ENCODE data around the gene CST11.

The CST11 gene, protein sequence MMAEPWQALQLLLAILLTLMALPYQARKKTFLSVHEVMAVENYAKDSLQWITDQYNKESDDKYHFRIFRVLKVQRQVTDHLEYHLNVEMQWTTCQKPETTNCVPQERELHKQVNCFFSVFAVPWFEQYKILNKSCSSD

DNA sequence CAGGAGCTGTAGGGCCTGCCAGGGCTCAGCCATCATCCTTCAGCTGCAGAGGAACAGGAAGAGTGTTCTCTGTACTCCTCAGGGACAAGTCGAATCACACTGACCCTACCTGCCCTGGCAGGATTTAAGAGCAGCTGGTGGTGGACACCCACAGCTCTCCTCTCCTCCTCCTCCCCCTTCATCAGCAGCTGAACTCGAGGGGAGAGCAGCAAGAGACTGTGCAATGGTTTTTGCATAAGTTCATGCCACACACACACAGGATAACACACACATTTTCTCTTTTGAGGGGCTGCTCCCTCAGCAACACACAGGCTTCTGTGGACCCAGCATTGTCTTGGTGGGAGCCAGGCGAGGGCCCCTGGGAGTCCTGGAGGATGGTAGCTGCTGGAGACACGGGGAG, at the start of gene CST11:
Gene CST11 (minus strand): TSS at position 101 of the 400 bp plus-strand sequence. CDS start 65 bp downstream, at position 36.
- no peak for DNase-seq (ENCODE audit: low spot score)
- TF ChIP-seq, protein P1, sequence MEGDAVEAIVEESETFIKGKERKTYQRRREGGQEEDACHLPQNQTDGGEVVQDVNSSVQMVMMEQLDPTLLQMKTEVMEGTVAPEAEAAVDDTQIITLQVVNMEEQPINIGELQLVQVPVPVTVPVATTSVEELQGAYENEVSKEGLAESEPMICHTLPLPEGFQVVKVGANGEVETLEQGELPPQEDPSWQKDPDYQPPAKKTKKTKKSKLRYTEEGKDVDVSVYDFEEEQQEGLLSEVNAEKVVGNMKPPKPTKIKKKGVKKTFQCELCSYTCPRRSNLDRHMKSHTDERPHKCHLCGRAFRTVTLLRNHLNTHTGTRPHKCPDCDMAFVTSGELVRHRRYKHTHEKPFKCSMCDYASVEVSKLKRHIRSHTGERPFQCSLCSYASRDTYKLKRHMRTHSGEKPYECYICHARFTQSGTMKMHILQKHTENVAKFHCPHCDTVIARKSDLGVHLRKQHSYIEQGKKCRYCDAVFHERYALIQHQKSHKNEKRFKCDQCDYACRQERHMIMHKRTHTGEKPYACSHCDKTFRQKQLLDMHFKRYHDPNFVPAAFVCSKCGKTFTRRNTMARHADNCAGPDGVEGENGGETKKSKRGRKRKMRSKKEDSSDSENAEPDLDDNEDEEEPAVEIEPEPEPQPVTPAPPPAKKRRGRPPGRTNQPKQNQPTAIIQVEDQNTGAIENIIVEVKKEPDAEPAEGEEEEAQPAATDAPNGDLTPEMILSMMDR (IDR thresholded peaks at IDR 0.05; ENCODE audit: extremely low read depth, insufficient read depth, missing control alignments): no peak
- in situ Hi-C loops (cut with MboI; ENCODE audit: low pct_unique_long_range_greater_than_20kb, low sequenced_read_pairs, unreplicated experiment): no loop called here

DNA sequence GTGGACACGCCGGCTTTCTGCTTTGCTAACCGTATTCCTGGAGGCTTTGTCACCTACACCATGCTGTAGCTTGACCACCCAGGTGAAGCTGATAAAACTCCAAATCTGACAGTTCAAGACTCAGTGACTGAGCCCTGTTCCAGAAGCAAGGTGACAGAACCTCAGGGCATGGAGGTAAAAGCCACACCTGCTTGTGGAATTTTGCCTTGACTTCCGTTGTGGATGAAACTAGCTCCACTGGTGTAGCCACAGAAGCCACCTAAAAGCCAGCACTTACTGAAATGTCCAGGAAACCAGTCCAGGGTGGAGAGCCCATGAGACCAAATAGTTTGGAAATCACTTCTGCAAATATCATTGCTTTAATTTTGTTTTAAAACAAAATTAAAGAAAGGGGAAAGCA, 49.2 kb upstream of the CST11 start:
- TF ChIP-seq, protein P1 (IDR thresholded peaks at IDR 0.05; ENCODE audit: extremely low read depth, insufficient read depth, missing control alignments): no peak
- no peak for DNase-seq (ENCODE audit: low spot score)
- in situ Hi-C loops (cut with MboI; ENCODE audit: low pct_unique_long_range_greater_than_20kb, low sequenced_read_pairs, unreplicated experiment): no loop called here

DNA sequence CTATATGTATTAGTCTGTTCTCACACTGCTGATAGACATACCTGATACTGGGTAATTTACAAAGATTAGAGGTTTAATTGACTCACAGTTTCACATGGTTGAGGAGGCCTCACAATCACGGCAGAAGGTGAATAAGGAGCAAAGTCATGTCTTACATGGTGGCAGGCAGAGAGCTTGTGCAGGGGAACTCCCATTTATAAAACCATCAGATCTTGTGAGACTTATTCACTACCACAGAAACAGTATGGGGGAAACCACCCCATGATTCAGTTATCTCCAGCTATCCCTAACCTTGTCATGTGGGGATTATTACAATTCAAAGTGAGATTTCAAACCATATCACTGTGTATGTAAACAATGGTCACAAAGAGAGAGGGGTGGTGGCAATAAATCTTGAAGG, 44.9 kb upstream of the CST11 start:
- TF ChIP-seq, protein P1 (IDR thresholded peaks at IDR 0.05; ENCODE audit: extremely low read depth, insufficient read depth, missing control alignments): no peak
- no peak for DNase-seq (ENCODE audit: low spot score)
- in situ Hi-C loops (cut with MboI; ENCODE audit: low pct_unique_long_range_greater_than_20kb, low sequenced_read_pairs, unreplicated experiment): no loop called here

DNA sequence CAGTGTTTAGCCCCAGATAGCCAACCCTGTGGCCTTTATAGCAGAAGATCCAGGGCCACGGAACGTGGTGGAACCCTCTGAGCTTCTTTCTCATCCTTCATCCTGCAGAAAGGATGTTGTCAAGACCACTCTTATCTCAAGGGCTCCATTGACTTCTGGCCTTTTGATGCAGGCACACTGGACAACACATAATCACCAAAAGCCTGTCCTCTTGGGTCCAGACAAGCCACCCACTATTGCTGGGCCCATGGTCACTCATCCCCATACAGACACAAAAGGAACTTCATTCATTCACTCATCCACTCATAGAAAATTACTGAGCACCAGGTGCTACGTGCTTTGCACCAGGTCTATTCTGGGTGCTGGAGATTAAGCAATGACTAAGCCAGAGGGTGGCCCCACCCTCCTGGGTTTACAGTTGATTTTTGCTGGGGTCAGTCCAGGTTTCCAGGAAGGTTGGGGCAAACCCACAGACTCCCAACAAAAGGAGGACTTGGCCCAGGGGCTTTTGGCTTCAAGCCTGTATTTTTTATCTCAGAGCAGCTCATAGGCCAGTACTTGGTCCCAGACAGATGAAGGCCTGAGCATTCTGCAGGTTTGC, 40.6 kb upstream of the CST11 start:
- TF ChIP-seq, protein P1 (IDR thresholded peaks at IDR 0.05; ENCODE audit: extremely low read depth, insufficient read depth, missing control alignments): no peak
- DNase-seq (ENCODE audit: low spot score): no peak
- in situ Hi-C loops (cut with MboI; ENCODE audit: low pct_unique_long_range_greater_than_20kb, low sequenced_read_pairs, unreplicated experiment): no loop called here

DNA sequence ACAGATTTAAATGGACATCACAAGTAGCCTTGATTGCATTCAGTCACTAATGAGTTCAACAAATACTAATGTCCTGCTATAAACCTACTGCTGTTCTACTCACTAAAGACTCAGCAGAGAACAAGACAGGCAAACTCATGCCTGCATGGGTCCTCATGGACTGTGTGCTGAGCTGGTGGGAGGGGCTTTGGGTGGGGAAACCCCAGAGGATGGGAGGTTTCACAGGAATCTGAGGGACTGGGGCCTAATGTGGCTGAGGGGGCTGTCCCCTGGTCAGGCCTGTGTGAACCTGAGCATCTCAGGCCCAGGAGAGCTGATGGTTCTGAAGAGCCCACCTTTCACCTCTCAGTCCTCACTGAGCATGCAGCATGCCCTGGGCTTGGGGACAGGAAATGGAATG, 39.6 kb upstream of the CST11 start:
- TF ChIP-seq, protein P1 (IDR thresholded peaks at IDR 0.05; ENCODE audit: extremely low read depth, insufficient read depth, missing control alignments): no peak
- DNase-seq (ENCODE audit: low spot score): no peak
- in situ Hi-C loops (cut with MboI; ENCODE audit: low pct_unique_long_range_greater_than_20kb, low sequenced_read_pairs, unreplicated experiment): no loop called here

DNA sequence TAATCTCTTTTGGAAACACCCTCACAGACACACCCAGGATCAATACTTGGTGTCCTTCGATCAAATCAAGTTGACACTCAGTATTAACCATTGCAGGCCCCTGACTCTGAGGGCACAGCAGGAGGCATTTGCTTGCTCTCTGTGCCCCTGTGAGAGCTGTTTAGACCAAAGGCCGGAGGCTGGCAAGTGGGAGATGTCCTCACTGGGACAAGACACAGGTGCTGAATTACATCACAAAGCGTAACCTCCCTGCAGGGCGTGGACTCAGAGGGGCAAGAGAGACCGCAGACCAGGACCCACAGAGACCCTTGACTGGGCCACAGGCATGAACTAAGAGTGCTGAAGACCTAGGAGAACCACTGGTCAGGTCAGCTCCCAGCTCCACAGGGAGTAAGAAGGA, 38.1 kb upstream of the CST11 start, which contains the start of gene CST8:
Gene CST8 (plus strand): TSS at position 301 of the 400 bp plus-strand sequence. CDS start 551 bp downstream, outside the sequence.
- TF ChIP-seq, protein P1 (IDR thresholded peaks at IDR 0.05; ENCODE audit: extremely low read depth, insufficient read depth, missing control alignments): no peak
- no peak for DNase-seq (ENCODE audit: low spot score)
- in situ Hi-C loops (cut with MboI; ENCODE audit: low pct_unique_long_range_greater_than_20kb, low sequenced_read_pairs, unreplicated experiment): no loop called here
